Left ventricle myocardium inferior (tissue), 1 donor: ENCODE data around the gene LSAMP. TPM values are rescaled to one million over a fixed set of nuclear protein-coding genes. Genes with fewer than 3 reads are reported as not detected.

ENCODE experiments used
- DNase-seq: peaks from one replicate; pipeline ENCODE4 v3.0.0-alpha.2; 2020
- H3K27ac ChIP-seq: fragments of 200-600 bp; replicated peaks from 2 replicates; pipeline ENCODE4 v1.8.0; 2021
- H3K27me3 ChIP-seq: fragments of 200-600 bp; 2 replicates; pipeline ENCODE4 v1.8.0; 2021; ENCODE audit warnings: low read depth
- H3K36me3 ChIP-seq: fragments of 200-600 bp; 2 replicates; pipeline ENCODE4 v1.8.0; 2021
- H3K4me1 ChIP-seq: fragments of 200-600 bp; 2 replicates; pipeline ENCODE4 v1.8.0; 2021
- H3K4me3 ChIP-seq: fragments of 200-600 bp; 2 replicates; pipeline ENCODE4 v1.8.0; 2021; ENCODE audit warnings: mild to moderate bottlenecking, moderate library complexity
- H3K9me3 ChIP-seq: fragments of 200-600 bp; replicated peaks from 2 replicates; pipeline ENCODE4 v1.8.0; 2021
- intact Hi-C: fragments of 100-400 bp; cut with micrococcal nuclease; formaldehyde crosslinking; loops from one replicate; pipeline ENCODE4 v1.11.0; 2022
- total RNA-seq: library from RNA; stranded (reverse); fragmentation: NEBNext Ultra II Directional; extraction: Animal tissue kit (Norgen Biotek cat#: 25700); gene quantifications from one replicate; pipeline ENCODE4 v1.2.1, GENCODE V29; 2021
- TF ChIP-seq, protein P1 (sequence below): fragments of 200-600 bp; IDR thresholded peaks from 2 replicates; pipeline ENCODE4 v1.8.0; 2021; ENCODE audit warnings: antibody characterized with exemption, mild to moderate bottlenecking, borderline replicate concordance
- donor health status: DM: no; HTN: yes; CAD: no; lungs with severe emphysema.

The LSAMP gene
- total RNA-seq, 1 donor from 2014 or later, result 1.2 TPM

- Histone ChIP-seq H3K4me1 (no peaks in the 10 kb centered on the region), H3K27ac (no peak overlapping the region), H3K4me3 (no peak overlapping the region), H3K27me3 (no peaks in the 10 kb centered on the region), H3K36me3 (no peaks in the 10 kb centered on the region), H3K9me3 (no peaks in the 10 kb centered on the region)
- no peak for DNase-seq
- TF ChIP-seq, protein P1, sequence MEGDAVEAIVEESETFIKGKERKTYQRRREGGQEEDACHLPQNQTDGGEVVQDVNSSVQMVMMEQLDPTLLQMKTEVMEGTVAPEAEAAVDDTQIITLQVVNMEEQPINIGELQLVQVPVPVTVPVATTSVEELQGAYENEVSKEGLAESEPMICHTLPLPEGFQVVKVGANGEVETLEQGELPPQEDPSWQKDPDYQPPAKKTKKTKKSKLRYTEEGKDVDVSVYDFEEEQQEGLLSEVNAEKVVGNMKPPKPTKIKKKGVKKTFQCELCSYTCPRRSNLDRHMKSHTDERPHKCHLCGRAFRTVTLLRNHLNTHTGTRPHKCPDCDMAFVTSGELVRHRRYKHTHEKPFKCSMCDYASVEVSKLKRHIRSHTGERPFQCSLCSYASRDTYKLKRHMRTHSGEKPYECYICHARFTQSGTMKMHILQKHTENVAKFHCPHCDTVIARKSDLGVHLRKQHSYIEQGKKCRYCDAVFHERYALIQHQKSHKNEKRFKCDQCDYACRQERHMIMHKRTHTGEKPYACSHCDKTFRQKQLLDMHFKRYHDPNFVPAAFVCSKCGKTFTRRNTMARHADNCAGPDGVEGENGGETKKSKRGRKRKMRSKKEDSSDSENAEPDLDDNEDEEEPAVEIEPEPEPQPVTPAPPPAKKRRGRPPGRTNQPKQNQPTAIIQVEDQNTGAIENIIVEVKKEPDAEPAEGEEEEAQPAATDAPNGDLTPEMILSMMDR, result no peak
- intact Hi-C loops, result no loop called here
Observed at GRCh38 chr3:115913069-115913686, 532.1 kb downstream of the LSAMP start.

DNA sequence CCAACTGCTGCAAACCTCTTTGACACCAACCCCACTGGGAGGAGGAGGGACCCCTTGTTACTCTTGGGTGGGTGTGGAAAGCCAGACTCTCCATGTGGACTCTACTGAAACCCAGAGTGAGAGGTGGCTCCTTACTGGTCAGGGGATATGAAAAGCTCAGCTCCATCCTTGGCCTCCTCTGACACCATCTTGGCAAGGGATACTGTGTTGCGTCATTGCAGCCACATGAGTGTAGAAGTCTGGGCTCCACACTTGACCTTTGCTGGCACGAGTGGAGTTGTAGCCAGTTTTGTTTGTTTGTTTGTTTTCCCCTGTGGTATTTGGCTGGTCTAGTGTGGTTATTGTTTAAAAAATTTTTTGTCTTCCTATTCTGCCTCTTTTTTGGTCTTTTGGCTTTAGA lies 532.9 kb downstream of the LSAMP start:
- H3K27ac ChIP-seq, result no peak overlapping the region
- no peaks in the 10 kb centered on the region for H3K9me3 ChIP-seq
- H3K36me3 ChIP-seq, result no peaks in the 10 kb centered on the region
- no peaks in the 10 kb centered on the region for H3K4me1 ChIP-seq
- no peaks in the 10 kb centered on the region for H3K27me3 ChIP-seq
- DNase-seq, result peak; percentile 17
- TF ChIP-seq, protein P1, result no peak
- intact Hi-C loops, result no loop called here
- H3K4me3 ChIP-seq, result no peak overlapping the region

DNA sequence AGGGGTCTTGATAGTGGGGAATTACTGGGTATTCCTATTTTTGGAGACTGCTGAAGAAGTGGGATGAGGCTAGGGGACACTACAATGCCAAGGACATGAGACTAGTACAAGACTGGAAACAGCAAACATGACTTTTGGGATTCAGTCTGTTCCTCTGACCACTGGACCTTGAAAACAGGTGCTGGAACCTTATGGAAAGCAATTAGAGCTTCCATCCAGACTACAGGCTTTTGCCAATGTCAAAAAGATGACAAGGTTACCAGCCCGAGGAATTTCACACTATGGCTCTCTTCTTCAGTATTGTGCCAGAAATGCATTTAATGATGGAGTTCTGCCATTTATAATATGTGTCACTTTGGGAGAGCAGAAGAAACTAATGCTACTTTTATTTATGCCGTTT lies 539.4 kb downstream of the LSAMP start:
- intact Hi-C loops, result no loop called here
- DNase-seq, result no peak
- H3K27me3 ChIP-seq, result no peaks in the 10 kb centered on the region

GRCh38 chr3:115903843-115904242 lies 541.4 kb downstream of the LSAMP start:
- Histone ChIP-seq H3K27me3 (no peaks in the 10 kb centered on the region), H3K27ac (no peak overlapping the region), H3K4me3 (no peak overlapping the region), H3K9me3 (no peaks in the 10 kb centered on the region), H3K4me1 (no peaks in the 10 kb centered on the region), H3K36me3 (no peaks in the 10 kb centered on the region)
- DNase-seq, result no peak
- TF ChIP-seq, protein P1, result no peak
- intact Hi-C loops, result no loop called here

More for the DNA sequence above, 539.4 kb downstream of the LSAMP start:
- Histone ChIP-seq H3K4me3 (no peak overlapping the region), H3K36me3 (no peaks in the 10 kb centered on the region), H3K9me3 (no peaks in the 10 kb centered on the region), H3K4me1 (no peaks in the 10 kb centered on the region), H3K27ac (no peak overlapping the region)
- TF ChIP-seq, protein P1, result no peak

DNA sequence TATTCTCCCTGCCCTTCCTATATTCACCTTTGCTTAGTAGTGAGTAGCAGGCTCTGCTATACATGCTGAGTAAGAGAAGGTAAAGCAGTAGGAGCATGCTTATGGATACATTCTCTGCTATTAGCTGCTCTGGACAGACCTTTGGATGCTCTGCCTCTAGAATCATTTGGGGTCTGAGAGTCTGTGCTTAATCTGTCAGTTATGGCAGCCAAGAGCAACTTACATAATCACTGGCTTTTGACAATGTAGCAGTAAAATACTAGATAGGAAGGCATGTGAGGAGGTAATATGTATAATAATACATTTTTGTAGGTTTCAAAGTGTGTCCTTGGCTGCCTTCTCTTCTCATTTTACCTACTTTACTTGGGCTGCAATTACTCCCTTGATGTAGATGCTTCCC lies 544.3 kb downstream of the LSAMP start:
- H3K27me3 ChIP-seq, result no peaks in the 10 kb centered on the region
- no peak for DNase-seq
- no peaks in the 10 kb centered on the region for H3K9me3 ChIP-seq
- intact Hi-C loops, result no loop called here
- no peak overlapping the region for H3K4me3 ChIP-seq
- no peaks in the 10 kb centered on the region for H3K4me1 ChIP-seq
- H3K36me3 ChIP-seq, result no peaks in the 10 kb centered on the region
- TF ChIP-seq, protein P1, result no peak
- H3K27ac ChIP-seq, result no peak overlapping the region
